Ishikawa (cell line): ENCODE results near the gene DKK3.

ENCODE experiments used
- CEBPB ChIP-seq: IDR thresholded peaks from 2 replicates; pipeline ENCODE4 v1.6.1; 2012
- CREB1 ChIP-seq: IDR thresholded peaks from 2 replicates; pipeline ENCODE4 v1.6.1; 2012; ENCODE audit warnings: low read depth
- EGR1 ChIP-seq: IDR thresholded peaks from 2 replicates; pipeline ENCODE4 v1.6.1; 2012
- EP300 ChIP-seq: IDR thresholded peaks from 2 replicates; pipeline ENCODE4 v1.6.1; 2012; ENCODE audit warnings: borderline replicate concordance
- NFIC ChIP-seq: IDR thresholded peaks from 2 replicates; pipeline ENCODE4 v1.6.1; 2012
- RAD21 ChIP-seq: IDR thresholded peaks from 2 replicates; pipeline ENCODE4 v1.6.1; 2012; ENCODE audit warnings: low read depth
- REST ChIP-seq: IDR thresholded peaks from 2 replicates; pipeline ENCODE4 v1.6.1; 2012; ENCODE audit warnings: low read depth, mild to moderate bottlenecking
- TAF1 ChIP-seq: IDR thresholded peaks from 2 replicates; pipeline ENCODE4 v1.6.1; 2012; ENCODE audit warnings: low read depth, mild to moderate bottlenecking
- TCF12 ChIP-seq: IDR thresholded peaks from 2 replicates; pipeline ENCODE4 v1.6.1; 2012; ENCODE audit warnings: low read depth
- TEAD4 ChIP-seq: IDR thresholded peaks from 2 replicates; pipeline ENCODE4 v1.6.1; 2012
- YY1 ChIP-seq: IDR thresholded peaks from 2 replicates; pipeline ENCODE4 v1.6.1; 2012; ENCODE audit warnings: low read depth
- ZBTB7A ChIP-seq: IDR thresholded peaks from 2 replicates; pipeline ENCODE4 v1.6.1; 2012; ENCODE audit warnings: low read depth
- TF ChIP-seq, protein P1 (sequence below): IDR thresholded peaks from 2 replicates; pipeline ENCODE4 v1.6.1; 2012
- TF ChIP-seq, protein P2 (sequence below): IDR thresholded peaks from 2 replicates; pipeline ENCODE4 v1.6.1; 2012

GRCh38 chr11:11993839-11994238 lies 14.6 kb downstream of the DKK3 start:
- no peak for TF ChIP-seq EP300
- no peak for TF ChIP-seq REST
- no peak for TF ChIP-seq RAD21
- TF ChIP-seq, protein P1, sequence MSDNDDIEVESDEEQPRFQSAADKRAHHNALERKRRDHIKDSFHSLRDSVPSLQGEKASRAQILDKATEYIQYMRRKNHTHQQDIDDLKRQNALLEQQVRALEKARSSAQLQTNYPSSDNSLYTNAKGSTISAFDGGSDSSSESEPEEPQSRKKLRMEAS = no peak
- TF ChIP-seq YY1 = no peak
- no peak for TF ChIP-seq ZBTB7A
- TF ChIP-seq NFIC = no peak
- TF ChIP-seq, protein P2, sequence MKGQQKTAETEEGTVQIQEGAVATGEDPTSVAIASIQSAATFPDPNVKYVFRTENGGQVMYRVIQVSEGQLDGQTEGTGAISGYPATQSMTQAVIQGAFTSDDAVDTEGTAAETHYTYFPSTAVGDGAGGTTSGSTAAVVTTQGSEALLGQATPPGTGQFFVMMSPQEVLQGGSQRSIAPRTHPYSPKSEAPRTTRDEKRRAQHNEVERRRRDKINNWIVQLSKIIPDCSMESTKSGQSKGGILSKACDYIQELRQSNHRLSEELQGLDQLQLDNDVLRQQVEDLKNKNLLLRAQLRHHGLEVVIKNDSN = no peak
- no peak for TF ChIP-seq CREB1
- no peak for TF ChIP-seq EGR1
- no peak for TF ChIP-seq TCF12
- no peak for TF ChIP-seq TAF1
- no peak for TF ChIP-seq TEAD4
- no peak for TF ChIP-seq CEBPB
